ENCODE data around the gene THEM5. TPM values are rescaled to one million over a fixed set of nuclear protein-coding genes. Genes with fewer than 3 reads are reported as not detected.
"Not testable (repeated sequence)": the region's sequence is repeated elsewhere in the genome, so short reads cannot be mapped to it uniquely, and the experiment has no call there.

The THEM5 gene
- total and polyA plus RNA-seq, 10 of the 15 experiments (the other 5 are each of a cell fraction or from before 2014, with no cell fraction given), result 0.16 TPM; not detected in 9

- TF ChIP-seq ELK1 (IDR thresholded peaks at IDR 0.05; ENCODE audit: low read depth, low read length) (no peak), BMI1 (IDR thresholded peaks at IDR 0.05; ENCODE audit: borderline replicate concordance) (no peak), MAX (IDR thresholded peaks at IDR 0.05; ENCODE audit: low read depth, low read length) (no peak), MYB (IDR thresholded peaks at IDR 0.05; ENCODE audit: borderline replicate concordance, low read depth, low read length) (no peak), ZNF217 (IDR thresholded peaks at IDR 0.05) (no peak), POLR2A (IDR thresholded peaks at IDR 0.05; ENCODE audit: low read depth, low read length) (no peak), BRCA1 (IDR thresholded peaks at IDR 0.05; ENCODE audit: low read depth, low read length) (no peak), ZNF24 (IDR thresholded peaks at IDR 0.05) (no peak), SMAD1 (IDR thresholded peaks at IDR 0.05; ENCODE audit: low read depth, partially characterized antibody) (no peak), KDM1A (IDR thresholded peaks at IDR 0.05; ENCODE audit: borderline replicate concordance) (no peak), ZBED1 (IDR thresholded peaks at IDR 0.05; ENCODE audit: borderline replicate concordance) (no peak)
Observed at GRCh38 chr1:151875419-151876097, 22.0 kb upstream of the THEM5 start (continued).

- FAIRE-seq; H3K36me3 ChIP-seq (ENCODE audit: control insufficient read depth in 2 of 2, insufficient read depth in 2 of 2, low read length in 1 of 2); H3K4me1 ChIP-seq (ENCODE audit: control insufficient read depth, insufficient read depth, low read length); H3K27me3 ChIP-seq (replicated peaks in 1 of 2; ENCODE audit: control insufficient read depth in 2 of 2, insufficient read depth in 2 of 2, low read length in 1 of 2); H3K4me2 ChIP-seq (ENCODE audit: control insufficient read depth, insufficient read depth); in situ Hi-C loops (cut with MboI); BruUV-seq (replicated peaks); SMC1A ChIA-PET (ENCODE audit: uncharacterized antibody, unreplicated experiment); H3K4me3 ChIP-seq; ATAC-seq; H4K20me1 ChIP-seq (ENCODE audit: control insufficient read depth, insufficient read depth); RAD21 ChIA-PET (ENCODE audit: unreplicated experiment); CTCF ChIA-PET; H3K9ac ChIP-seq (ENCODE audit: control insufficient read depth, insufficient read depth, low read length); intact Hi-C loops (cut with micrococcal nuclease; ENCODE audit: unreplicated experiment); H3K27ac ChIP-seq (ENCODE audit: control insufficient read depth, insufficient read depth); H2AFZ ChIP-seq (ENCODE audit: control insufficient read depth, low read depth, low read length); H3K79me2 ChIP-seq (ENCODE audit: control insufficient read depth, insufficient read depth, low read length); H3K9me3 ChIP-seq (replicated peaks; ENCODE audit: control insufficient read depth, insufficient read depth, low read length); POLR2A ChIA-PET; DNase-seq (ENCODE audit: low read depth, low spot score): not testable (repeated sequence)
- 66% methylated on average over 9 of the region's 9 CpGs for WGBS (ENCODE audit: insufficient coverage, insufficient replicate concordance, low lambda C conversion rate, missing lambda C conversion rate)
Observed at GRCh38 chr1:151872776-151873175, 19.3 kb upstream of the THEM5 start.

All from GM12878 (cell line).